Kidney (tissue), 14 donors: ENCODE measurements around the gene TNFSF10. TPM values are rescaled to one million over a fixed set of nuclear protein-coding genes. Genes with fewer than 3 reads are reported as not detected.

ENCODE experiments used
- DNase-seq, 5 donors: peaks; one replicate each; pipeline ENCODE4 v3.0.0-alpha.2; 2013 to 2020
- FAIRE-seq: peaks from 2 replicates; lab custom pipeline; 2012; peaks lifted over from hg19 to GRCh38; lab: Jason Lieb, UNC
- H3K27ac ChIP-seq, 2 donors: one replicate each; pipeline ENCODE4 v1.7.0; 2013; ENCODE audit warnings: low read depth in 2 of 2, low read length in 2 of 2, inconsistent platforms in 1 of 2
- H3K27me3 ChIP-seq: one replicate; pipeline ENCODE4 v1.7.1; 2013; ENCODE audit warnings: low read length, inconsistent platforms; ENCODE audit not compliant: control insufficient read depth, insufficient read depth
- H3K36me3 ChIP-seq, 3 donors: one replicate each; pipeline versions ENCODE4 v1.7.0 to v1.7.1; 2013; ENCODE audit warnings: low read length in 3 of 3, control low read depth in 1 of 3, inconsistent platforms in 1 of 3; ENCODE audit not compliant: insufficient read depth in 3 of 3, control insufficient read depth in 2 of 3
- H3K4me1 ChIP-seq, 3 donors: one replicate each; pipeline versions ENCODE4 v1.7.0 to v1.7.1; 2013; ENCODE audit warnings: low read length in 3 of 3, inconsistent platforms in 1 of 3, low read depth in 1 of 3; ENCODE audit not compliant: control insufficient read depth in 2 of 3, insufficient read depth in 2 of 3
- H3K4me3 ChIP-seq, 3 donors: one replicate each; pipeline versions ENCODE4 v1.7.0 to v1.8.1; 2013; ENCODE audit warnings: low read length in 3 of 3, control low read depth in 1 of 3, inconsistent platforms in 1 of 3
- H3K9ac ChIP-seq, 3 donors: one replicate each; pipeline versions ENCODE4 v1.7.0 to v1.7.1; 2013; ENCODE audit warnings: low read length in 3 of 3, control low read depth in 1 of 3, inconsistent platforms in 1 of 3
- H3K9me3 ChIP-seq, 3 donors: one replicate each; pipeline versions ENCODE4 v1.7.0 to v1.7.1; 2013; ENCODE audit warnings: low read length in 3 of 3, control low read depth in 1 of 3, inconsistent platforms in 1 of 3; ENCODE audit not compliant: control insufficient read depth in 2 of 3, insufficient read depth in 1 of 3
- intact Hi-C: fragments of 100-400 bp; cut with DNase I; formaldehyde crosslinking; loops from one replicate; pipeline ENCODE4 v1.11.1; 2022
- polyA plus RNA-seq: library from polyadenylated mRNA; stranded (reverse); fragments of 350-450 nt; fragmentation: Illumina TruSeq; extraction: RNeasy Lipid Tissue Mini Kit (QIAGEN cat#74804); gene quantifications from one replicate; pipeline ENCODE4 v1.2.3, GENCODE V29; 2014; ENCODE audit warnings: low read depth, low replicate concordance; ENCODE audit not compliant: insufficient read depth
- total RNA-seq: library from RNA; stranded (reverse); fragmentation: NEBNext Ultra II Directional; extraction: Animal tissue kit (Norgen Biotek cat#: 25700); gene quantifications from one replicate; pipeline ENCODE4 v1.2.1, GENCODE V29; 2021
- TF ChIP-seq, protein P1 (sequence below): IDR thresholded peaks from 3 replicates; pipeline ENCODE4 v1.5.1; 2012; ENCODE audit warnings: mild to moderate bottlenecking, moderate library complexity, borderline replicate concordance; ENCODE audit not compliant: insufficient read depth; ENCODE audit errors: extremely low read depth
- donor health status: control.
- donor health status: control.
- donor health status: control.
- donor health status: control.
- donor health status: control.
- donor health status: DM: yes; HTN: yes; CAD: no.
- donor health status: Normal renal cell carcinoma (clear cell type).

TNFSF10 gene
- total and polyA plus RNA-seq, 2 donors from 2014 or later, result 75.4 to 277 TPM

DNA sequence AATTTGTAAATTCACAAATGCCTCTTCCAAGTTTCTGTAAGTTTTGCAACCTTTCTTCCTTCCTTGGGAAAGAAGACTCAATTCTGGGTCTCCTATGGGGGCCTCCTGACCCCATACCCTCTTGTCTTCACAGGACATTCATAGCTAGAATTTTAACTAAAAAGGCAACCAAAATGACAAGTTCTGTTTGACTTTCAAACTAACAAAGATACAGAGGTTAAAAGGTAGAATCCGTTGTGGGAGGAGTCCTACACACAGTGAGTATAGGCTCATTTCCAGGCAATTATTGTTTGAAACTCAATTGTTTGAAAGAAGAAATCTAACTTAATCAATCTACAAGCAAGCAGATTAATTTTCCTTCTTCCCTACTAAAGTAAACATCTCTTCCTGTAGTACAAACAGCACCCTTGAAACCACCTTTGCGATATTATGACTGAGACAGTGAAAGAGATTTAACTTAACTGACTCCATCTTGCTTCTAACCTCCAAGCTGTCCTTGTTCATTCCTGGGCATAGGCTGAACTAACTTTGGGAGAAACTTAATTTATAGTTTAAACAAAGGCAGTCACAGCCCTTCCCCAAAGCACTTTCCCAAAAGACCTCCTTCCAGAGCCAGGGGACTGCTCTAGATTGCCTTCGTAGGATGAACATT, 14.4 kb upstream of the TNFSF10 start:
- no peak overlapping the region for H3K27ac ChIP-seq
- no peak overlapping the region for H3K4me3 ChIP-seq
- H3K9me3 ChIP-seq, result no peaks in the 10 kb centered on the region
- DNase-seq, result no peak
- H3K27me3 ChIP-seq, result no peaks in the 10 kb centered on the region
- no peak overlapping the region for H3K9ac ChIP-seq
- TF ChIP-seq, protein P1, sequence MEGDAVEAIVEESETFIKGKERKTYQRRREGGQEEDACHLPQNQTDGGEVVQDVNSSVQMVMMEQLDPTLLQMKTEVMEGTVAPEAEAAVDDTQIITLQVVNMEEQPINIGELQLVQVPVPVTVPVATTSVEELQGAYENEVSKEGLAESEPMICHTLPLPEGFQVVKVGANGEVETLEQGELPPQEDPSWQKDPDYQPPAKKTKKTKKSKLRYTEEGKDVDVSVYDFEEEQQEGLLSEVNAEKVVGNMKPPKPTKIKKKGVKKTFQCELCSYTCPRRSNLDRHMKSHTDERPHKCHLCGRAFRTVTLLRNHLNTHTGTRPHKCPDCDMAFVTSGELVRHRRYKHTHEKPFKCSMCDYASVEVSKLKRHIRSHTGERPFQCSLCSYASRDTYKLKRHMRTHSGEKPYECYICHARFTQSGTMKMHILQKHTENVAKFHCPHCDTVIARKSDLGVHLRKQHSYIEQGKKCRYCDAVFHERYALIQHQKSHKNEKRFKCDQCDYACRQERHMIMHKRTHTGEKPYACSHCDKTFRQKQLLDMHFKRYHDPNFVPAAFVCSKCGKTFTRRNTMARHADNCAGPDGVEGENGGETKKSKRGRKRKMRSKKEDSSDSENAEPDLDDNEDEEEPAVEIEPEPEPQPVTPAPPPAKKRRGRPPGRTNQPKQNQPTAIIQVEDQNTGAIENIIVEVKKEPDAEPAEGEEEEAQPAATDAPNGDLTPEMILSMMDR, result no peak
- H3K4me1 ChIP-seq, result peaks cover 0 to 7% (median 0%) of the 10 kb centered on the region in 3 donors
- FAIRE-seq, result no peak
- H3K36me3 ChIP-seq, result no peaks in the 10 kb centered on the region
- intact Hi-C loops, result no loop called here

DNA sequence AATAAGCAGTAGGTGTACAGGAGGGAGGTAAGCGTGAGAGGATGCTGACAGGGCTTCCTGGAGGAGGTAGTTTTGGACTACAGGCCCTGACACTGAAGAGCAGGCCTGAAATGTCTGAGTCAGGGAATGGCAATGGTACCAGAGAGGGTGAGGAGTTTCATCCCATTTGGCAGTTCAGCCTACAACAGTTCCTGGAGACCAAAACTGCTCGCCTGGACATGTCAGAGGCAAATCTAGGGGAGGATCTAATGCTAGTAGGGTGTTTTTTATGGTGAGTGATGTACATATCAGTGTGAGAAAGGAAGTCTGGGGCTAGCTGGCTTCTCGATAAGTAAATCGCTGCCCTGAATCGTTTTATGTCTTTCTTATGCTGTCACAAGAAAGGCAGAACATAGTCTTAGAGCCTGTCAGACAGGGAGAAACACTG, 13.8 kb upstream of the TNFSF10 start:
- TF ChIP-seq, protein P1, result no peak
- Histone ChIP-seq H3K27me3 (no peaks in the 10 kb centered on the region), H3K9ac (no peak overlapping the region), H3K36me3 (no peaks in the 10 kb centered on the region), H3K9me3 (no peaks in the 10 kb centered on the region), H3K4me1 (peaks cover 0 to 5% (median 0%) of the 10 kb centered on the region in 3 donors), H3K27ac (no peak overlapping the region), H3K4me3 (no peak overlapping the region)
- no peak for FAIRE-seq
- intact Hi-C loops, result no loop called here
- DNase-seq, result no peak

DNA sequence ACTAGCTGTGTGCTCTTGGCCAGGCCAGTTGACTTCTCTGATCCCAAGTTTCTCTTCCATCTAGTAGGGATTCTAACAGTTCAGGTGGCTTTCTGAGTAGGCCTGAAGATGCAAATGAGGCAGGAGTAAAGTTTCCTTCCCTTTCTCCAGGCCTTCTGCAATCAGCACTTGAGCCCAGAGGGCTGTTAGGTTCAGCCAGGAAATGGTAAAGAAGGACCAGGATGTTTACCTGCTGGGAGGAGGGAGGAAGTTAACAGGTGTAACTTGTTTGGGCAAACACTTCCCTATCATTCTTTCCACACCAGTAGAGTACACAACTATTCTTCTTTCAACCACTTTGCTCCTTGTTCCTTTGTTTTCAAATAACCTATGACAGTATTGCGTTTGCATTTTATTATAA, 13.3 kb upstream of the TNFSF10 start:
- H3K9me3 ChIP-seq, result no peaks in the 10 kb centered on the region
- FAIRE-seq (no peak), DNase-seq (no peak)
- no peak overlapping the region for H3K4me3 ChIP-seq
- H3K27me3 ChIP-seq, result no peaks in the 10 kb centered on the region
- intact Hi-C loops, result no loop called here
- H3K36me3 ChIP-seq, result no peaks in the 10 kb centered on the region
- no peak overlapping the region for H3K27ac ChIP-seq
- H3K4me1 ChIP-seq, result no peaks in the 10 kb centered on the region
- TF ChIP-seq, protein P1, result no peak
- H3K9ac ChIP-seq, result no peak overlapping the region
